A549 (cell line): Measurements from ENCODE around the gene CD34.

ENCODE experiments used
- FOSB ChIP-seq: fragments of 250-450 bp; sonication (Bioruptor Pico); IDR thresholded peaks from 2 replicates; pipeline ENCODE4 v1.5.0; 2020; ENCODE audit warnings: mild to moderate bottlenecking, moderate library complexity
- KDM5A ChIP-seq: fragments of 200-600 bp; sonication (generic); IDR thresholded peaks from 2 replicates; pipeline ENCODE4 v1.6.1; 2016; ENCODE audit warnings: antibody characterized with exemption, mild to moderate bottlenecking
- RAD21 ChIP-seq, 2 experiments: fragments of >200 bp in 1 of 2; sonication (Bioruptor Twin) in 1 of 2; formaldehyde crosslinking in 1 of 2; IDR thresholded peaks in 1 of 2; conservative IDR thresholded peaks in 1 of 2; 2 replicates in 1 of 2; 3 replicates in 1 of 2; pipeline ENCODE4 v1.6.1; 2012 to 2018; ENCODE audit warnings: inconsistent platforms in 1 of 2
- RARB ChIP-seq: fragments of 250-450 bp; sonication (Bioruptor Pico); IDR thresholded peaks from 2 replicates; pipeline ENCODE4 v1.8.0; 2021; ENCODE audit warnings: mild to moderate bottlenecking, moderate library complexity
- RFX5 ChIP-seq: fragments of 450-650 bp; IDR thresholded peaks from 2 replicates; pipeline ENCODE4 v1.7.1; 2014; ENCODE audit warnings: antibody characterized with exemption, mild to moderate bottlenecking, moderate library complexity
- SREBF2 ChIP-seq: fragments of 450-650 bp; IDR thresholded peaks from 2 replicates; pipeline ENCODE4 v1.6.1; 2014; ENCODE audit warnings: mild to moderate bottlenecking, moderate library complexity
- ZC3H11A ChIP-seq: fragments of 450-650 bp; IDR thresholded peaks from 2 replicates; pipeline ENCODE4 v1.6.1; 2014; ENCODE audit warnings: antibody characterized with exemption, mild to moderate bottlenecking
- TF ChIP-seq, protein P1 (sequence below): fragments of >200 bp; sonication (Bioruptor Twin); formaldehyde crosslinking; IDR thresholded peaks from 3 replicates; pipeline ENCODE4 v1.5.1; 2016
- TF ChIP-seq, protein P2 (sequence below): fragments of 450-650 bp; IDR thresholded peaks from 2 replicates; pipeline ENCODE4 v1.6.1; 2014; ENCODE audit warnings: antibody characterized with exemption
- TF ChIP-seq, protein P3 (sequence below): fragments of >200 bp; sonication (Bioruptor Twin); formaldehyde crosslinking; IDR thresholded peaks from 3 replicates; pipeline ENCODE4 v1.6.1; 2016
- TF ChIP-seq, protein P4 (sequence below): IDR thresholded peaks from 2 replicates; pipeline ENCODE4 v1.6.1; 2012

DNA sequence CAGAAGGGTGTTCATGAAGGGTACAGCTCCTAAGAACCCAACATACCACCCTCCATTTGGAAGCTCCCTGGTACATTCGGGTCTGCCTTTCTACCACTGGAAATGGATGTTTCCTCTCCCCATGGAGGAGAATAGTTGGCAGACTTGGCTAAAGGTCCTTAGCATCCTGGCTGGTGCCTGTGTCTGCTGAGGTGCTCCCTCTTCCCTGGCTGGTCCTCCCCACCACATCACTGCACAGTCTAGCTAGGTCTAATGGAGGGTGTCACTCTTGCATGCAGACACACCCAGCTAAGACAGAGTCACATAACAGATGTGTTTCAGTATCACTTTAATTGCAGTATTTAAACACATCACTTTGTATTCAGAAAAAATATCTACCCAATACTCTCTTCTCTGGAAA, 24.7 kb downstream of the CD34 start:
- no peak for TF ChIP-seq ZC3H11A
- TF ChIP-seq, protein P1, sequence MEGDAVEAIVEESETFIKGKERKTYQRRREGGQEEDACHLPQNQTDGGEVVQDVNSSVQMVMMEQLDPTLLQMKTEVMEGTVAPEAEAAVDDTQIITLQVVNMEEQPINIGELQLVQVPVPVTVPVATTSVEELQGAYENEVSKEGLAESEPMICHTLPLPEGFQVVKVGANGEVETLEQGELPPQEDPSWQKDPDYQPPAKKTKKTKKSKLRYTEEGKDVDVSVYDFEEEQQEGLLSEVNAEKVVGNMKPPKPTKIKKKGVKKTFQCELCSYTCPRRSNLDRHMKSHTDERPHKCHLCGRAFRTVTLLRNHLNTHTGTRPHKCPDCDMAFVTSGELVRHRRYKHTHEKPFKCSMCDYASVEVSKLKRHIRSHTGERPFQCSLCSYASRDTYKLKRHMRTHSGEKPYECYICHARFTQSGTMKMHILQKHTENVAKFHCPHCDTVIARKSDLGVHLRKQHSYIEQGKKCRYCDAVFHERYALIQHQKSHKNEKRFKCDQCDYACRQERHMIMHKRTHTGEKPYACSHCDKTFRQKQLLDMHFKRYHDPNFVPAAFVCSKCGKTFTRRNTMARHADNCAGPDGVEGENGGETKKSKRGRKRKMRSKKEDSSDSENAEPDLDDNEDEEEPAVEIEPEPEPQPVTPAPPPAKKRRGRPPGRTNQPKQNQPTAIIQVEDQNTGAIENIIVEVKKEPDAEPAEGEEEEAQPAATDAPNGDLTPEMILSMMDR, result no peak
- TF ChIP-seq, protein P2, sequence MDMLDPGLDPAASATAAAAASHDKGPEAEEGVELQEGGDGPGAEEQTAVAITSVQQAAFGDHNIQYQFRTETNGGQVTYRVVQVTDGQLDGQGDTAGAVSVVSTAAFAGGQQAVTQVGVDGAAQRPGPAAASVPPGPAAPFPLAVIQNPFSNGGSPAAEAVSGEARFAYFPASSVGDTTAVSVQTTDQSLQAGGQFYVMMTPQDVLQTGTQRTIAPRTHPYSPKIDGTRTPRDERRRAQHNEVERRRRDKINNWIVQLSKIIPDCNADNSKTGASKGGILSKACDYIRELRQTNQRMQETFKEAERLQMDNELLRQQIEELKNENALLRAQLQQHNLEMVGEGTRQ, result no peak
- no peak for TF ChIP-seq SREBF2
- TF ChIP-seq, protein P3, sequence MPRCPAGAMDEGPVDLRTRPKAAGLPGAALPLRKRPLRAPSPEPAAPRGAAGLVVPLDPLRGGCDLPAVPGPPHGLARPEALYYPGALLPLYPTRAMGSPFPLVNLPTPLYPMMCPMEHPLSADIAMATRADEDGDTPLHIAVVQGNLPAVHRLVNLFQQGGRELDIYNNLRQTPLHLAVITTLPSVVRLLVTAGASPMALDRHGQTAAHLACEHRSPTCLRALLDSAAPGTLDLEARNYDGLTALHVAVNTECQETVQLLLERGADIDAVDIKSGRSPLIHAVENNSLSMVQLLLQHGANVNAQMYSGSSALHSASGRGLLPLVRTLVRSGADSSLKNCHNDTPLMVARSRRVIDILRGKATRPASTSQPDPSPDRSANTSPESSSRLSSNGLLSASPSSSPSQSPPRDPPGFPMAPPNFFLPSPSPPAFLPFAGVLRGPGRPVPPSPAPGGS, result no peak
- TF ChIP-seq RFX5, result no peak
- no peak for TF ChIP-seq RARB (CRISPR knock-in tag)
- TF ChIP-seq, protein P4, sequence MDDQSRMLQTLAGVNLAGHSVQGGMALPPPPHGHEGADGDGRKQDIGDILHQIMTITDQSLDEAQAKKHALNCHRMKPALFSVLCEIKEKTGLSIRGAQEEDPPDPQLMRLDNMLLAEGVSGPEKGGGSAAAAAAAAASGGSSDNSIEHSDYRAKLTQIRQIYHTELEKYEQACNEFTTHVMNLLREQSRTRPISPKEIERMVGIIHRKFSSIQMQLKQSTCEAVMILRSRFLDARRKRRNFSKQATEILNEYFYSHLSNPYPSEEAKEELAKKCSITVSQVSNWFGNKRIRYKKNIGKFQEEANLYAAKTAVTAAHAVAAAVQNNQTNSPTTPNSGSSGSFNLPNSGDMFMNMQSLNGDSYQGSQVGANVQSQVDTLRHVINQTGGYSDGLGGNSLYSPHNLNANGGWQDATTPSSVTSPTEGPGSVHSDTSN, result no peak
- TF ChIP-seq RAD21 (conservative IDR thresholded peaks at IDR 0.05 in 1 of 2, IDR thresholded peaks at IDR 0.05 in 1 of 2), result no peak
- no peak for TF ChIP-seq FOSB
- TF ChIP-seq KDM5A, result no peak
